K562 (cell line): ENCODE measurements around the gene TMEM237.

Experiments used
- CBFB ChIP-seq: sonication (generic); formaldehyde crosslinking; IDR thresholded peaks from 2 replicates; pipeline ENCODE4 v1.4.0; 2020; ENCODE audit warnings: mild to moderate bottlenecking, missing genetic modification reagents
- CC2D1A ChIP-seq: fragments of 450-650 bp; IDR thresholded peaks from 2 replicates; pipeline ENCODE4 v1.6.1; 2017; ENCODE audit warnings: mild to moderate bottlenecking
- HDAC6 ChIP-seq: IDR thresholded peaks from 2 replicates; pipeline ENCODE4 v1.6.1; 2012; ENCODE audit warnings: low read depth, mild to moderate bottlenecking, control low read depth, inconsistent platforms, low read length, moderate library complexity
- LARP7 ChIP-seq: fragments of 450-650 bp; IDR thresholded peaks from 2 replicates; pipeline ENCODE4 v1.6.1; 2016
- MTA1 ChIP-seq: fragments of 450-650 bp; IDR thresholded peaks from 2 replicates; pipeline ENCODE4 v1.6.1; 2017; ENCODE audit warnings: borderline replicate concordance
- POLR2A ChIP-seq: fragments of 450-650 bp; conservative IDR thresholded peaks from 2 replicates; pipeline ENCODE4 v1.6.1; 2016
- RCOR1 ChIP-seq, 2 experiments: IDR thresholded peaks; 2 replicates each; pipeline ENCODE4 v1.6.1; 2012; ENCODE audit warnings: low read depth in 2 of 2, low read length in 2 of 2, borderline replicate concordance in 1 of 2, improper control_type of control experiment in 1 of 2
- SIN3A ChIP-seq, 2 experiments: fragments of 150-350 bp in 1 of 2; IDR thresholded peaks; 2 replicates each; pipeline ENCODE4 v1.6.1; 2011 to 2016; ENCODE audit warnings: borderline replicate concordance in 2 of 2, low read depth in 2 of 2, low read length in 2 of 2, mild to moderate bottlenecking in 2 of 2, moderate library complexity in 2 of 2; ENCODE audit not compliant: control insufficient read depth in 1 of 2
- ZNF551 ChIP-seq: fragments of 250-450 bp; sonication (Bioruptor Pico); IDR thresholded peaks from 2 replicates; pipeline ENCODE4 v1.5.0; 2021; ENCODE audit warnings: mild to moderate bottlenecking, moderate library complexity
- ZNF707 ChIP-seq: fragments of 250-450 bp; sonication (Bioruptor Pico); conservative IDR thresholded peaks from 2 replicates; pipeline ENCODE4 v1.8.0; 2022; ENCODE audit warnings: inconsistent platforms, mild to moderate bottlenecking, moderate library complexity
- TF ChIP-seq, protein P1 (sequence below): sonication (generic); formaldehyde crosslinking; IDR thresholded peaks from 2 replicates; pipeline ENCODE4 v1.8.0; 2022; ENCODE audit warnings: mild to moderate bottlenecking, missing genetic modification reagents, borderline replicate concordance
- TF ChIP-seq, protein P2 (sequence below), 3 experiments: IDR thresholded peaks in 2 of 3; conservative IDR thresholded peaks in 1 of 3; 2 replicates each; pipeline ENCODE4 v1.5.1; 2011 to 2012; ENCODE audit warnings: low read length in 3 of 3, mild to moderate bottlenecking in 3 of 3, control low read depth in 2 of 3, improper control_type of control experiment in 1 of 3, inconsistent platforms in 1 of 3, low read depth in 1 of 3, mixed read lengths in 1 of 3, moderate library complexity in 1 of 3; ENCODE audit not compliant: insufficient read depth in 2 of 3
- TF ChIP-seq, protein P3 (sequence below): sonication (generic); formaldehyde crosslinking; IDR thresholded peaks from 2 replicates; pipeline ENCODE4 v1.5.0; 2020; ENCODE audit warnings: missing genetic modification reagents
- TF ChIP-seq, protein P4 (sequence below): sonication (generic); formaldehyde crosslinking; IDR thresholded peaks from 2 replicates; pipeline ENCODE4 v1.9.0; 2022; ENCODE audit warnings: mild to moderate bottlenecking, missing genetic modification reagents

DNA sequence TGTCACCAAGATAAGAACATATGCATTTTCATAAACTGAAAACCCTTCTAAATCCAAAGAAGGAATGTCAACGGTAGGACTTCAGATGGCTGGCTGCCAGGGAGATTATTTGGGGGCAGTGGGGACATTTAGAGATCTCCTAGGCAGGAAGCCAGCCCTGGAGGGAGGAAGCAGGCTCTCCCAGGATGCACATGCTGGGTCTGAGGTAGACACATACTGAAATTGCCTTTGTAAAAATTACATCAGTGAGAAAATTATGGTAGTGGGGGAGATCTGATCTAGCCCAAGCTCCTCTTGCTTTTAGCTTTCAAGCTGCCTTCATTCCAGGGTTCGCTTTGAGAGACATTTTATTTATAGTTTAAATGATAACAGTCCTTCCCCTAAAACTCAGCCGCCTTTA is 31.0 kb upstream of the TMEM237 start:
- TF ChIP-seq, protein P1, sequence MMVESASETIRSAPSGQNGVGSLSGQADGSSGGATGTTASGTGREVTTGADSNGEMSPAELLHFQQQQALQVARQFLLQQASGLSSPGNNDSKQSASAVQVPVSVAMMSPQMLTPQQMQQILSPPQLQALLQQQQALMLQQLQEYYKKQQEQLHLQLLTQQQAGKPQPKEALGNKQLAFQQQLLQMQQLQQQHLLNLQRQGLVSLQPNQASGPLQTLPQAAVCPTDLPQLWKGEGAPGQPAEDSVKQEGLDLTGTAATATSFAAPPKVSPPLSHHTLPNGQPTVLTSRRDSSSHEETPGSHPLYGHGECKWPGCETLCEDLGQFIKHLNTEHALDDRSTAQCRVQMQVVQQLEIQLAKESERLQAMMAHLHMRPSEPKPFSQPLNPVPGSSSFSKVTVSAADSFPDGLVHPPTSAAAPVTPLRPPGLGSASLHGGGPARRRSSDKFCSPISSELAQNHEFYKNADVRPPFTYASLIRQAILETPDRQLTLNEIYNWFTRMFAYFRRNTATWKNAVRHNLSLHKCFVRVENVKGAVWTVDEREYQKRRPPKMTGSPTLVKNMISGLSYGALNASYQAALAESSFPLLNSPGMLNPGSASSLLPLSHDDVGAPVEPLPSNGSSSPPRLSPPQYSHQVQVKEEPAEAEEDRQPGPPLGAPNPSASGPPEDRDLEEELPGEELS (CRISPR knock-in tag), result no peak
- TF ChIP-seq CBFB (CRISPR knock-in tag) (no peak), ZNF551 (CRISPR knock-in tag) (no peak), LARP7 (no peak), POLR2A (no peak), HDAC6 (no peak), SIN3A (IDR thresholded peaks at IDR 0.05; ENCODE audit: borderline replicate concordance in 2 of 2, control insufficient read depth in 1 of 2, low read depth in 2 of 2, low read length in 2 of 2) (no peak), RCOR1 (IDR thresholded peaks at IDR 0.05; ENCODE audit: borderline replicate concordance in 1 of 2, low read depth in 2 of 2, low read length in 2 of 2) (no peak), CC2D1A (no peak), ZNF707 (no peak), MTA1 (no peak)
- TF ChIP-seq, protein P2, sequence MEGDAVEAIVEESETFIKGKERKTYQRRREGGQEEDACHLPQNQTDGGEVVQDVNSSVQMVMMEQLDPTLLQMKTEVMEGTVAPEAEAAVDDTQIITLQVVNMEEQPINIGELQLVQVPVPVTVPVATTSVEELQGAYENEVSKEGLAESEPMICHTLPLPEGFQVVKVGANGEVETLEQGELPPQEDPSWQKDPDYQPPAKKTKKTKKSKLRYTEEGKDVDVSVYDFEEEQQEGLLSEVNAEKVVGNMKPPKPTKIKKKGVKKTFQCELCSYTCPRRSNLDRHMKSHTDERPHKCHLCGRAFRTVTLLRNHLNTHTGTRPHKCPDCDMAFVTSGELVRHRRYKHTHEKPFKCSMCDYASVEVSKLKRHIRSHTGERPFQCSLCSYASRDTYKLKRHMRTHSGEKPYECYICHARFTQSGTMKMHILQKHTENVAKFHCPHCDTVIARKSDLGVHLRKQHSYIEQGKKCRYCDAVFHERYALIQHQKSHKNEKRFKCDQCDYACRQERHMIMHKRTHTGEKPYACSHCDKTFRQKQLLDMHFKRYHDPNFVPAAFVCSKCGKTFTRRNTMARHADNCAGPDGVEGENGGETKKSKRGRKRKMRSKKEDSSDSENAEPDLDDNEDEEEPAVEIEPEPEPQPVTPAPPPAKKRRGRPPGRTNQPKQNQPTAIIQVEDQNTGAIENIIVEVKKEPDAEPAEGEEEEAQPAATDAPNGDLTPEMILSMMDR (IDR thresholded peaks at IDR 0.05 in 2 of 3, conservative IDR thresholded peaks at IDR 0.05 in 1 of 3; ENCODE audit: insufficient read depth in 2 of 3, low read depth in 1 of 3, low read length in 3 of 3), result no peak
- TF ChIP-seq, protein P3, sequence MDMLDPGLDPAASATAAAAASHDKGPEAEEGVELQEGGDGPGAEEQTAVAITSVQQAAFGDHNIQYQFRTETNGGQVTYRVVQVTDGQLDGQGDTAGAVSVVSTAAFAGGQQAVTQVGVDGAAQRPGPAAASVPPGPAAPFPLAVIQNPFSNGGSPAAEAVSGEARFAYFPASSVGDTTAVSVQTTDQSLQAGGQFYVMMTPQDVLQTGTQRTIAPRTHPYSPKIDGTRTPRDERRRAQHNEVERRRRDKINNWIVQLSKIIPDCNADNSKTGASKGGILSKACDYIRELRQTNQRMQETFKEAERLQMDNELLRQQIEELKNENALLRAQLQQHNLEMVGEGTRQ (CRISPR knock-in tag), result no peak
- TF ChIP-seq, protein P4, sequence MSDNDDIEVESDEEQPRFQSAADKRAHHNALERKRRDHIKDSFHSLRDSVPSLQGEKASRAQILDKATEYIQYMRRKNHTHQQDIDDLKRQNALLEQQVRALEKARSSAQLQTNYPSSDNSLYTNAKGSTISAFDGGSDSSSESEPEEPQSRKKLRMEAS (CRISPR knock-in tag), result no peak
